NB4 (cell line): ENCODE measurements around the gene USP6NL.

Source experiments
- DNase-seq: peaks from one replicate; pipeline ENCODE4 v3.0.0; 2010; ENCODE audit warnings: low read depth
- H3K4me3 ChIP-seq: one replicate; pipeline ENCODE4 v1.5.1; 2011; ENCODE audit warnings: mild to moderate bottlenecking, low read depth, low read length, moderate library complexity
- MYC ChIP-seq: IDR thresholded peaks from 2 replicates; pipeline ENCODE4 v1.6.1; 2011; ENCODE audit warnings: low read depth, low read length
- POLR2A ChIP-seq: IDR thresholded peaks from 2 replicates; pipeline ENCODE4 v1.6.1; 2011; ENCODE audit warnings: mild to moderate bottlenecking; ENCODE audit not compliant: insufficient read length; ENCODE audit errors: extremely low read depth
- TF ChIP-seq, protein P1 (sequence below): IDR thresholded peaks from one replicate; pipeline ENCODE4 v1.5.1; 2012; ENCODE audit warnings: low read depth, low read length
- TF ChIP-seq, protein P2 (sequence below): IDR thresholded peaks from 2 replicates; pipeline ENCODE4 v1.6.1; 2011; ENCODE audit warnings: low read depth, low read length

USP6NL gene

DNA sequence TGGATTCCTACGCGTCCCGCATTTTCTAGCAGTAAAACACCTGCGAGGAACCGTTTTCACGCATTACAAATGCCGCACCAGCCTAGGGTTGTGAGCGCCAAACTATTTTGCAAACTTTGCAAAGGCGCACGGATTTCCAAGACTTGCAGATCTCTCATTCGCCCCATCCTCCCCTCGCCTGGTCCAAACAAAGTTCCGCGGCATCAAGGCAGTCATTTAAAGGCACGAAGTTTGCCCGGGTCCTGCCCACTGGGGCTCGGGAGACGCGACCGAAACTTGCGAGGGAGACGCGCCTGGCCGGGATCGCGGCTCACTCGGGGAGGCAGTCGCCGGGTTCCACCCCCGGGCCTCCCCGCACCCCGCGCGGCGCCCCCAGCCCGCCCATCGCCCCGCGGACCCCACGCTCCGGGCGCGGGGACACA, 613 bp downstream of the USP6NL start:
- peak; percentile 52 for DNase-seq
- peak overlapping the region; percentile 72 for H3K4me3 ChIP-seq
- no peak for TF ChIP-seq POLR2A
- TF ChIP-seq, protein P1, sequence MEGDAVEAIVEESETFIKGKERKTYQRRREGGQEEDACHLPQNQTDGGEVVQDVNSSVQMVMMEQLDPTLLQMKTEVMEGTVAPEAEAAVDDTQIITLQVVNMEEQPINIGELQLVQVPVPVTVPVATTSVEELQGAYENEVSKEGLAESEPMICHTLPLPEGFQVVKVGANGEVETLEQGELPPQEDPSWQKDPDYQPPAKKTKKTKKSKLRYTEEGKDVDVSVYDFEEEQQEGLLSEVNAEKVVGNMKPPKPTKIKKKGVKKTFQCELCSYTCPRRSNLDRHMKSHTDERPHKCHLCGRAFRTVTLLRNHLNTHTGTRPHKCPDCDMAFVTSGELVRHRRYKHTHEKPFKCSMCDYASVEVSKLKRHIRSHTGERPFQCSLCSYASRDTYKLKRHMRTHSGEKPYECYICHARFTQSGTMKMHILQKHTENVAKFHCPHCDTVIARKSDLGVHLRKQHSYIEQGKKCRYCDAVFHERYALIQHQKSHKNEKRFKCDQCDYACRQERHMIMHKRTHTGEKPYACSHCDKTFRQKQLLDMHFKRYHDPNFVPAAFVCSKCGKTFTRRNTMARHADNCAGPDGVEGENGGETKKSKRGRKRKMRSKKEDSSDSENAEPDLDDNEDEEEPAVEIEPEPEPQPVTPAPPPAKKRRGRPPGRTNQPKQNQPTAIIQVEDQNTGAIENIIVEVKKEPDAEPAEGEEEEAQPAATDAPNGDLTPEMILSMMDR, result no peak
- TF ChIP-seq, protein P2, sequence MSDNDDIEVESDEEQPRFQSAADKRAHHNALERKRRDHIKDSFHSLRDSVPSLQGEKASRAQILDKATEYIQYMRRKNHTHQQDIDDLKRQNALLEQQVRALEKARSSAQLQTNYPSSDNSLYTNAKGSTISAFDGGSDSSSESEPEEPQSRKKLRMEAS, result no peak
- TF ChIP-seq MYC, result no peak

DNA sequence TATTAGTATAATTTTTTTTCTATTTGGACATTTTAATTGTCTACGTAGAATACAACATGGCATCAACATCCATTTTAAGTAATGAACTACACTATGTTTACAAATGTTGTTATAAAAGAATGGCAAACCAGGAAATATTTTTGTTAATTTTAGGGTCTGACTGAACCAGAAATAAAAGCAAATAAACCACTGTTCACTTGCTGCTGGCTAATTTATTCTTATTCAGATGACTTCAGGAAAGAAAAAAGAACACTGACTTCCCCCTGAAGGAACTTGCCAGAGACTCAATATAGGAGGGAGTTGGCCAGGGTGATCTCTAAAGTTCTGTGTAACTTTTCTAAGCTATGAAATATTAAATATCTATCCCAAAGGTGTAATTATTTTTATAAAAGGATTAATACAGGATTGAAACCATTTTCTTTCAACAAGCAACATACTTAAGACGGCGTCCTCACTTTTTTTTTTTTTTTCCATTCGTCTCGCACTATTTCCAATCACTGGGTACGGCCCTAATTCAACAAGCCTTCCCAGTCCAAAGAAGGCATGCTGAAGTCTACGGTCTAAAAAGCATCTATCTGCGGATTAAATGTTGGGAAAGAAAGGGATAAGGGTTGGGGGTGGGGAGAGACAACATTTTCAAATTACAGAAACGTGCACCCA, 1.2 kb downstream of the USP6NL start:
- TF ChIP-seq POLR2A (no peak), MYC (no peak)
- TF ChIP-seq, protein P1, result no peak
- TF ChIP-seq, protein P2, result no peak
- peak; percentile 6 for DNase-seq

DNA sequence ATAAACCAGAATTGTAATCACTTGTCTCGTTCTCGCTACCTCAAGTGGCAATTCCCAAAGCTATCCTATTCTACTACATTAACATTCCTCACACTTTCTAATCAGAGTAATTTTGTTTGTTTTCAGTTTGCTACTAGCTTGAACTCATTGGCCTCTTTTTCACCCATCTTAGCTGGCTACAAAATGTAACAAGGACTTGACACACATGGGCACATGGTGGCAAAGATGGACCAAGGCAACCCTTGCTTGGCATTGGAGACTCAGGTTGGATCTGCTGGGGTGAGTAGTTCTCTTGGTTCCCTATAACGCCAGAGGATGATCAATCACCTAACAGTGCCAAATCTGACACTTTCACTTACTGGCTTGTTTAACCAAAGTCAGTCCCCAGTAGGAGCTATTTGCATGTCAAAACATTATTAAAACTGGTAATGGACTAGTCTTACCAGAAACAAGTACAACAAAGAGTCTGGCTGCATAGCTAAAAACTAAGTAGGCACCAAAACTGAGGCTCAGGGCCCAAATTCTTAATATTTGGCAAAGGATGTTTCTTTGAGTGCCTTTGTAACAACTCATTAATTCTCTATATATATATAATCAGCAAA, 1.9 kb downstream of the USP6NL start:
- H3K4me3 ChIP-seq, result no peak overlapping the region
- no peak for DNase-seq
- TF ChIP-seq, protein P2, result no peak
- TF ChIP-seq, protein P1, result no peak
- no peak for TF ChIP-seq POLR2A
- no peak for TF ChIP-seq MYC

More for the DNA sequence above, 1.2 kb downstream of the USP6NL start:
- peak overlapping the region; percentile 72 for H3K4me3 ChIP-seq

DNA sequence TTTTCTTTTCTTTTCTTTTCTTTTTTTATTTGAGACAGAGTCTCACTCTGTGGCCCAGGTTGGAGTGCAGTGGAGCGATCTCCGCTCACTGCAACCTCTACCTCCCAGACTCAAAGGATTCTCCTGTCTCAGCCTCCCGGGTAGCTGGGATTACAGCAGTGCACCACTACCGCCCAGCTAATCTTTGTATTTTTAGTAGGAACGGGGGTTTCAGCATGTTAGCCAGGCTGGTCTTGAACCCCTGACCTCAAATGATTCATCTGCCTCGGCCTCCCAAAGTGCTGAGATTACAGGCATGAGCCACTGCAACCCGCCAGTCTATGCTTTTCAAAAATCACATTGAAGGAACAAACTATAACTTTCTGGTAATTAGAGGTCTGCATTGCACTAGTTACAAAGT, 2.4 kb downstream of the USP6NL start:
- TF ChIP-seq POLR2A (no peak), MYC (no peak)
- TF ChIP-seq, protein P1, result no peak
- TF ChIP-seq, protein P2, result no peak
- H3K4me3 ChIP-seq, result no peak overlapping the region
- DNase-seq, result no peak

DNA sequence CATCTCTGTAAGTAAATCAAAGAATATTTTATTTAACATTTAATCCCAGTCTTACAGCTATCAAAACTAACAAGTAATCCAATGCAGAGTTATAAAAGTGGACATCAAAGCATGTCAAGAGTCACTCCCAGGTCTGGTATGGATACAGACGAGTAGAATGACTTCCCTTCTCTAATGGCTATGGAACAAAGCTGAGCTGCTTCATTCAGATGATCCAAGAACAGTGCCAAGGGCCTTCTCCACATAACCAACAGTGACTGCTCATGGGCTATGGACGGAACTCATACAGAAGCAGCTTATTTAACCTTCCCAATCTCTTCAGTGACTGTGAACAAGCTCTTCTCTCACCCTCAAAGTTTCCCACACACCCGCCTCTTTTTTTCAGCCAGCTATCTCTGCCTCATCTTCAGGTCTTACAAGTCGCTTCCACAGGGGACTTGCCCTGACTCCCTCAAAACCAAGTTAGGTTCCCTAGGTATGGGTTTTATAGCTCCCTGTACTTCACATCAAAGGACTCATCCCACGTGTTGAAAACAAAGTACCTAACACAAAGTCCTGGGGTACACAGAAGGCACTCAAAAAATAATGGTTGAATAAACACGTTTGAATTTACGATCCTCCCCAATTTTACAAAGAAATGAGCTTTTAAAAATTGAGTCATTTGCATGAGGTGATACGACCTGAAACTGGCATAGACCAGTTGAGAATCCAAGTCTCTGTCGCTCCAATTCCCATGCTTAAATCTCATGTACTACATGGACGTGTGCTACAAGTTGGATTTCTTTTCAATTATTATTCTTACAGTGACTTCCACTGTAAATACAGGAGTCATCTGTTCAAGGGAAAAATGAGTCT, 3.1 kb downstream of the USP6NL start:
- TF ChIP-seq, protein P2, result no peak
- TF ChIP-seq POLR2A (no peak), MYC (no peak)
- TF ChIP-seq, protein P1, result no peak
- no peak for DNase-seq
- no peak overlapping the region for H3K4me3 ChIP-seq
